GM23338 (cell line): ENCODE results near the gene RNF114. TPM values are rescaled to one million over a fixed set of nuclear protein-coding genes. Genes with fewer than 3 reads are reported as not detected.

Source experiments
- ATAC-seq: fragments of 200-7000 bp; cut with Tn5 transposase; 3 replicates; pipeline ENCODE4 v1.9.1; 2020
- DNase-seq: peaks from one replicate; pipeline ENCODE4 v3.0.0-alpha.2; 2015; ENCODE audit warnings: low spot score
- H2AFZ ChIP-seq: fragments of 200-600 bp; sonication (generic); 2 replicates; pipeline ENCODE4 v1.8.0; 2016; ENCODE audit warnings: antibody characterized with exemption, mild to moderate bottlenecking, moderate library complexity
- H3F3A ChIP-seq: fragments of 200-600 bp; sonication (generic); replicated peaks from 2 replicates; pipeline ENCODE4 v1.8.0; 2017; ENCODE audit warnings: antibody characterized with exemption, mixed run types, low read depth
- H3K27ac ChIP-seq: fragments of 200-600 bp; sonication (generic); 2 replicates; pipeline ENCODE4 v1.6.1; 2016; ENCODE audit warnings: low read depth
- H3K27me3 ChIP-seq: fragments of 200-600 bp; sonication (generic); 2 replicates; pipeline ENCODE4 v1.8.0; 2016; ENCODE audit warnings: mild to moderate bottlenecking, mixed run types, moderate library complexity; ENCODE audit not compliant: insufficient read depth
- H3K36me3 ChIP-seq: fragments of 200-600 bp; sonication (generic); 2 replicates; pipeline ENCODE4 v1.8.0; 2016; ENCODE audit warnings: mild to moderate bottlenecking; ENCODE audit not compliant: insufficient read depth
- H3K4me1 ChIP-seq: fragments of 200-600 bp; sonication (generic); 2 replicates; pipeline ENCODE4 v1.8.0; 2016; ENCODE audit warnings: mild to moderate bottlenecking, moderate library complexity; ENCODE audit not compliant: insufficient read depth
- H3K4me2 ChIP-seq: fragments of 200-600 bp; sonication (generic); 2 replicates; pipeline ENCODE4 v1.7.1; 2017; ENCODE audit warnings: mixed run types
- H3K4me3 ChIP-seq: fragments of 200-600 bp; sonication (generic); 2 replicates; pipeline ENCODE4 v1.6.1; 2016; ENCODE audit warnings: mixed run types
- H3K79me2 ChIP-seq: fragments of 200-600 bp; sonication (generic); replicated peaks from 2 replicates; pipeline ENCODE4 v1.8.0; 2017; ENCODE audit warnings: mild to moderate bottlenecking; ENCODE audit not compliant: insufficient read depth
- H3K9me2 ChIP-seq: fragments of 200-600 bp; sonication (generic); 2 replicates; pipeline ENCODE4 v1.8.0; 2017; ENCODE audit not compliant: insufficient read depth
- H4K20me1 ChIP-seq: fragments of 200-600 bp; sonication (generic); replicated peaks from 2 replicates; pipeline ENCODE4 v1.8.0; 2017; ENCODE audit warnings: mild to moderate bottlenecking; ENCODE audit not compliant: insufficient read depth
- H3K27ac Mint-ChIP-seq: 2 replicates; pipeline ENCODE4 v1.8.0; 2020; ENCODE audit warnings: inconsistent platforms, mild to moderate bottlenecking, moderate library complexity, mixed read lengths
- H3K27me3 Mint-ChIP-seq: 3 replicates; pipeline ENCODE4 v1.8.0; 2022; ENCODE audit warnings: low read depth, mild to moderate bottlenecking, moderate library complexity, mixed read lengths, inconsistent platforms; ENCODE audit not compliant: insufficient read depth, poor library complexity
- H3K36me3 Mint-ChIP-seq: 3 replicates; pipeline ENCODE4 v1.8.0; 2021; ENCODE audit warnings: low read depth, mild to moderate bottlenecking, inconsistent platforms, moderate library complexity, mixed read lengths
- H3K4me1 Mint-ChIP-seq: 3 replicates; pipeline ENCODE4 v1.8.0; 2020; ENCODE audit warnings: mild to moderate bottlenecking, inconsistent platforms, mixed read lengths
- H3K4me3 Mint-ChIP-seq: 3 replicates; pipeline ENCODE4 v1.8.0; 2021; ENCODE audit warnings: moderate library complexity, mild to moderate bottlenecking, inconsistent platforms, mixed read lengths
- H3K9me3 Mint-ChIP-seq: 3 replicates; pipeline ENCODE4 v1.8.0; 2020; ENCODE audit warnings: moderate library complexity, mild to moderate bottlenecking, inconsistent platforms, mixed read lengths
- CREB1 ChIP-seq: fragments of 250-450 bp; sonication (Bioruptor Pico); IDR thresholded peaks from 2 replicates; pipeline ENCODE4 v1.5.0; 2020; ENCODE audit warnings: low read depth, mild to moderate bottlenecking, moderate library complexity
- EZH2 ChIP-seq: fragments of 200-600 bp; sonication (generic); IDR thresholded peaks from one replicate; pipeline ENCODE4 v1.8.0; 2017; ENCODE audit warnings: antibody characterized with exemption, mild to moderate bottlenecking, low read depth; ENCODE audit not compliant: unreplicated experiment
- EZH2phosphoT487 ChIP-seq: fragments of 200-600 bp; sonication (generic); IDR thresholded peaks from one replicate; pipeline ENCODE4 v1.8.1; 2018; ENCODE audit warnings: antibody characterized with exemption; ENCODE audit not compliant: unreplicated experiment
- JUNB ChIP-seq: IDR thresholded peaks from one replicate; pipeline ENCODE4 v1.6.1; 2016; ENCODE audit warnings: antibody characterized with exemption; ENCODE audit not compliant: unreplicated experiment
- NANOG ChIP-seq: IDR thresholded peaks from 2 replicates; pipeline ENCODE4 v1.6.1; 2016; ENCODE audit warnings: antibody characterized with exemption, borderline replicate concordance
- POLR2AphosphoS5 ChIP-seq: IDR thresholded peaks from 2 replicates; pipeline ENCODE4 v1.6.1; 2016; ENCODE audit warnings: antibody characterized with exemption, low read depth
- STAT1 ChIP-seq: IDR thresholded peaks from one replicate; pipeline ENCODE4 v1.6.1; 2016; ENCODE audit warnings: antibody characterized with exemption; ENCODE audit not compliant: unreplicated experiment
- ZNF331 ChIP-seq: fragments of 250-450 bp; sonication (Bioruptor Pico); IDR thresholded peaks from 2 replicates; pipeline ENCODE4 v1.5.0; 2020; ENCODE audit warnings: low read depth, mild to moderate bottlenecking, moderate library complexity
- polyA plus RNA-seq: library from polyadenylated mRNA; unstranded; fragments of >200 nt; fragmentation: Nextera tagmentation; extraction: Ambion mirVana; gene quantifications from 2 replicates; pipeline ENCODE4 v1.2.1, GENCODE V29; 2016
- total RNA-seq: library from RNA; depleted of rRNA; stranded (reverse); fragments of >200 nt; shearing (Covaris generic); gene quantifications from 2 replicates; pipeline ENCODE4 v1.2.3, GENCODE V29; 2014
- TF ChIP-seq, protein P1 (sequence below): IDR thresholded peaks from one replicate; pipeline ENCODE4 v1.6.1; 2018; ENCODE audit warnings: antibody characterized with exemption; ENCODE audit not compliant: unreplicated experiment
- TF ChIP-seq, protein P2 (sequence below), 2 experiments: fragments of 200-600 bp in 1 of 2; sonication (generic) in 1 of 2; conservative IDR thresholded peaks; 2 replicates each; pipeline versions ENCODE4 v1.5.1 to v1.6.1; 2016 to 2017; ENCODE audit warnings: antibody characterized with exemption in 2 of 2, low read depth in 2 of 2, mild to moderate bottlenecking in 2 of 2, moderate library complexity in 1 of 2
- TF ChIP-seq, protein P3 (sequence below): IDR thresholded peaks from 2 replicates; pipeline ENCODE4 v1.6.1; 2016; ENCODE audit warnings: antibody characterized with exemption
- TF ChIP-seq, protein P4 (sequence below): fragments of 250-450 bp; sonication (Bioruptor Pico); IDR thresholded peaks from 2 replicates; pipeline ENCODE4 v1.5.0; 2020; ENCODE audit warnings: mild to moderate bottlenecking, moderate library complexity

RNF114 gene
- total and polyA plus RNA-seq, 2 experiments from 2014 or later = 155 to 279 TPM

DNA sequence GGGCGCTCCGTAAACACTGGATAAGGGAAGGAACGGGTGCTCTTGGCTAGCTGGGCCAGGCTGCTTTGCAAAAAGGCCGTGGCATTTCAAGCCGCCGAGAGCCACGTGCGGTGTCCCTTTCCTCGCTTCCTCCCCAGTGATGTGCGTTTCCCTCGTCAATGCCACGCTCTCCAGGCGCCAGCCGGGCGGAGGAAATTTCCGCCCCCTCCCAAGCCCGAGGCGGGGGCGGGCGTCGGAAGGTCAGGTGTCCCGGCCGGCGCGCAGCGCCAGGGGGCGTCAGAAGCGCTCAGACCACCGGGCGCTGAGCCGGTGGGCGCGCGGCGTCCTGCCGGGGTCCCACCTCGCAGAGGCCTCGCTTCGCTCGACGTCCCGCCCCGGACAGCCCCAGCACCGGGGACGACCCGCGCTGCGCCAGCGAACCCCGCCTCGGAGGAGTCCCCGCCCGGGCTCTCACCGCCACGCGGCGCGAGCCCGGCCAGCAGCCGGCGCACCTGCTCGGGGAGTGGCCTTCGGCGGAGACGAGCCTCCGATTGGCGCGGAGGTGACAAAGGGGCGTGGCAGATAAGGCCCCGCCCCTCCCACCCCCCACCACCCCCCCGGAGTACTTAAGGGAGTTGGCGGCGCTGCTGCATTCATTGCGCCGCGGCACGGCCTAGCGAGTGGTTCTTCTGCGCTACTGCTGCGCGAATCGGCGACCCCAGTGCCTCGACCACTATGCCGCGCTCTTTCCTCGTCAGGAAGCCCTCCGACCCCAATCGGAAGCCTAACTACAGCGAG is 46.3 kb downstream of the RNF114 start, which contains the start of gene SNAI1:
SNAI1 (plus strand) TSS at position 635 of the 777 bp plus-strand sequence; CDS start at position 715, 80 bp downstream.
- H3K27me3 ChIP-seq = peaks cover 41% of the 10 kb centered on the region
- H2AFZ ChIP-seq = peak within 1 kb of the TSS; percentile 97
- H3K36me3 ChIP-seq = no peaks in the 10 kb centered on the region
- H3K4me1 ChIP-seq = peaks cover 61% of the 10 kb centered on the region
- DNase-seq (peak; percentile 91), ATAC-seq (peak; percentile 65)
- H3K79me2 ChIP-seq = peaks cover 9% of the 10 kb centered on the region
- Mint-ChIP-seq H3K36me3 (peaks cover 21% of the 10 kb centered on the region), H3K4me1 (peaks cover 70% of the 10 kb centered on the region), H3K27ac (no peak within 1 kb of the TSS), H3K4me3 (peak within 1 kb of the TSS; percentile 86), H3K9me3 (peaks cover 3% of the 10 kb centered on the region; the same call in 1 of the 3 replicates), H3K27me3 (peaks cover 42% of the 10 kb centered on the region)
- peak within 1 kb of the TSS; percentile 90 for H3K4me3 ChIP-seq
- H3K27ac ChIP-seq = no peak within 1 kb of the TSS
- H3K4me2 ChIP-seq = peak within 1 kb of the TSS; percentile 99
- H3K9me2 ChIP-seq = no peaks in the 10 kb centered on the region
- TF ChIP-seq, protein P1, sequence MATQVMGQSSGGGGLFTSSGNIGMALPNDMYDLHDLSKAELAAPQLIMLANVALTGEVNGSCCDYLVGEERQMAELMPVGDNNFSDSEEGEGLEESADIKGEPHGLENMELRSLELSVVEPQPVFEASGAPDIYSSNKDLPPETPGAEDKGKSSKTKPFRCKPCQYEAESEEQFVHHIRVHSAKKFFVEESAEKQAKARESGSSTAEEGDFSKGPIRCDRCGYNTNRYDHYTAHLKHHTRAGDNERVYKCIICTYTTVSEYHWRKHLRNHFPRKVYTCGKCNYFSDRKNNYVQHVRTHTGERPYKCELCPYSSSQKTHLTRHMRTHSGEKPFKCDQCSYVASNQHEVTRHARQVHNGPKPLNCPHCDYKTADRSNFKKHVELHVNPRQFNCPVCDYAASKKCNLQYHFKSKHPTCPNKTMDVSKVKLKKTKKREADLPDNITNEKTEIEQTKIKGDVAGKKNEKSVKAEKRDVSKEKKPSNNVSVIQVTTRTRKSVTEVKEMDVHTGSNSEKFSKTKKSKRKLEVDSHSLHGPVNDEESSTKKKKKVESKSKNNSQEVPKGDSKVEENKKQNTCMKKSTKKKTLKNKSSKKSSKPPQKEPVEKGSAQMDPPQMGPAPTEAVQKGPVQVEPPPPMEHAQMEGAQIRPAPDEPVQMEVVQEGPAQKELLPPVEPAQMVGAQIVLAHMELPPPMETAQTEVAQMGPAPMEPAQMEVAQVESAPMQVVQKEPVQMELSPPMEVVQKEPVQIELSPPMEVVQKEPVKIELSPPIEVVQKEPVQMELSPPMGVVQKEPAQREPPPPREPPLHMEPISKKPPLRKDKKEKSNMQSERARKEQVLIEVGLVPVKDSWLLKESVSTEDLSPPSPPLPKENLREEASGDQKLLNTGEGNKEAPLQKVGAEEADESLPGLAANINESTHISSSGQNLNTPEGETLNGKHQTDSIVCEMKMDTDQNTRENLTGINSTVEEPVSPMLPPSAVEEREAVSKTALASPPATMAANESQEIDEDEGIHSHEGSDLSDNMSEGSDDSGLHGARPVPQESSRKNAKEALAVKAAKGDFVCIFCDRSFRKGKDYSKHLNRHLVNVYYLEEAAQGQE = no peak
- TF ChIP-seq JUNB (no peak), CREB1 (peak; percentile 32; the same call in 1 of the 2 replicates), NANOG (no peak), EZH2phosphoT487 (no peak), ZNF331 (CRISPR knock-in tag) (no peak), POLR2AphosphoS5 (peak; percentile 98), STAT1 (no peak), EZH2 (no peak)
- TF ChIP-seq, protein P2, sequence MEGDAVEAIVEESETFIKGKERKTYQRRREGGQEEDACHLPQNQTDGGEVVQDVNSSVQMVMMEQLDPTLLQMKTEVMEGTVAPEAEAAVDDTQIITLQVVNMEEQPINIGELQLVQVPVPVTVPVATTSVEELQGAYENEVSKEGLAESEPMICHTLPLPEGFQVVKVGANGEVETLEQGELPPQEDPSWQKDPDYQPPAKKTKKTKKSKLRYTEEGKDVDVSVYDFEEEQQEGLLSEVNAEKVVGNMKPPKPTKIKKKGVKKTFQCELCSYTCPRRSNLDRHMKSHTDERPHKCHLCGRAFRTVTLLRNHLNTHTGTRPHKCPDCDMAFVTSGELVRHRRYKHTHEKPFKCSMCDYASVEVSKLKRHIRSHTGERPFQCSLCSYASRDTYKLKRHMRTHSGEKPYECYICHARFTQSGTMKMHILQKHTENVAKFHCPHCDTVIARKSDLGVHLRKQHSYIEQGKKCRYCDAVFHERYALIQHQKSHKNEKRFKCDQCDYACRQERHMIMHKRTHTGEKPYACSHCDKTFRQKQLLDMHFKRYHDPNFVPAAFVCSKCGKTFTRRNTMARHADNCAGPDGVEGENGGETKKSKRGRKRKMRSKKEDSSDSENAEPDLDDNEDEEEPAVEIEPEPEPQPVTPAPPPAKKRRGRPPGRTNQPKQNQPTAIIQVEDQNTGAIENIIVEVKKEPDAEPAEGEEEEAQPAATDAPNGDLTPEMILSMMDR (conservative IDR thresholded peaks at IDR 0.05; ENCODE audit: low read depth in 2 of 2) = peak; percentile 42 to 51; a peak in 3 of 4 replicates
- TF ChIP-seq, protein P3, sequence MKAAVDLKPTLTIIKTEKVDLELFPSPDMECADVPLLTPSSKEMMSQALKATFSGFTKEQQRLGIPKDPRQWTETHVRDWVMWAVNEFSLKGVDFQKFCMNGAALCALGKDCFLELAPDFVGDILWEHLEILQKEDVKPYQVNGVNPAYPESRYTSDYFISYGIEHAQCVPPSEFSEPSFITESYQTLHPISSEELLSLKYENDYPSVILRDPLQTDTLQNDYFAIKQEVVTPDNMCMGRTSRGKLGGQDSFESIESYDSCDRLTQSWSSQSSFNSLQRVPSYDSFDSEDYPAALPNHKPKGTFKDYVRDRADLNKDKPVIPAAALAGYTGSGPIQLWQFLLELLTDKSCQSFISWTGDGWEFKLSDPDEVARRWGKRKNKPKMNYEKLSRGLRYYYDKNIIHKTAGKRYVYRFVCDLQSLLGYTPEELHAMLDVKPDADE = no peak
- TF ChIP-seq, protein P4, sequence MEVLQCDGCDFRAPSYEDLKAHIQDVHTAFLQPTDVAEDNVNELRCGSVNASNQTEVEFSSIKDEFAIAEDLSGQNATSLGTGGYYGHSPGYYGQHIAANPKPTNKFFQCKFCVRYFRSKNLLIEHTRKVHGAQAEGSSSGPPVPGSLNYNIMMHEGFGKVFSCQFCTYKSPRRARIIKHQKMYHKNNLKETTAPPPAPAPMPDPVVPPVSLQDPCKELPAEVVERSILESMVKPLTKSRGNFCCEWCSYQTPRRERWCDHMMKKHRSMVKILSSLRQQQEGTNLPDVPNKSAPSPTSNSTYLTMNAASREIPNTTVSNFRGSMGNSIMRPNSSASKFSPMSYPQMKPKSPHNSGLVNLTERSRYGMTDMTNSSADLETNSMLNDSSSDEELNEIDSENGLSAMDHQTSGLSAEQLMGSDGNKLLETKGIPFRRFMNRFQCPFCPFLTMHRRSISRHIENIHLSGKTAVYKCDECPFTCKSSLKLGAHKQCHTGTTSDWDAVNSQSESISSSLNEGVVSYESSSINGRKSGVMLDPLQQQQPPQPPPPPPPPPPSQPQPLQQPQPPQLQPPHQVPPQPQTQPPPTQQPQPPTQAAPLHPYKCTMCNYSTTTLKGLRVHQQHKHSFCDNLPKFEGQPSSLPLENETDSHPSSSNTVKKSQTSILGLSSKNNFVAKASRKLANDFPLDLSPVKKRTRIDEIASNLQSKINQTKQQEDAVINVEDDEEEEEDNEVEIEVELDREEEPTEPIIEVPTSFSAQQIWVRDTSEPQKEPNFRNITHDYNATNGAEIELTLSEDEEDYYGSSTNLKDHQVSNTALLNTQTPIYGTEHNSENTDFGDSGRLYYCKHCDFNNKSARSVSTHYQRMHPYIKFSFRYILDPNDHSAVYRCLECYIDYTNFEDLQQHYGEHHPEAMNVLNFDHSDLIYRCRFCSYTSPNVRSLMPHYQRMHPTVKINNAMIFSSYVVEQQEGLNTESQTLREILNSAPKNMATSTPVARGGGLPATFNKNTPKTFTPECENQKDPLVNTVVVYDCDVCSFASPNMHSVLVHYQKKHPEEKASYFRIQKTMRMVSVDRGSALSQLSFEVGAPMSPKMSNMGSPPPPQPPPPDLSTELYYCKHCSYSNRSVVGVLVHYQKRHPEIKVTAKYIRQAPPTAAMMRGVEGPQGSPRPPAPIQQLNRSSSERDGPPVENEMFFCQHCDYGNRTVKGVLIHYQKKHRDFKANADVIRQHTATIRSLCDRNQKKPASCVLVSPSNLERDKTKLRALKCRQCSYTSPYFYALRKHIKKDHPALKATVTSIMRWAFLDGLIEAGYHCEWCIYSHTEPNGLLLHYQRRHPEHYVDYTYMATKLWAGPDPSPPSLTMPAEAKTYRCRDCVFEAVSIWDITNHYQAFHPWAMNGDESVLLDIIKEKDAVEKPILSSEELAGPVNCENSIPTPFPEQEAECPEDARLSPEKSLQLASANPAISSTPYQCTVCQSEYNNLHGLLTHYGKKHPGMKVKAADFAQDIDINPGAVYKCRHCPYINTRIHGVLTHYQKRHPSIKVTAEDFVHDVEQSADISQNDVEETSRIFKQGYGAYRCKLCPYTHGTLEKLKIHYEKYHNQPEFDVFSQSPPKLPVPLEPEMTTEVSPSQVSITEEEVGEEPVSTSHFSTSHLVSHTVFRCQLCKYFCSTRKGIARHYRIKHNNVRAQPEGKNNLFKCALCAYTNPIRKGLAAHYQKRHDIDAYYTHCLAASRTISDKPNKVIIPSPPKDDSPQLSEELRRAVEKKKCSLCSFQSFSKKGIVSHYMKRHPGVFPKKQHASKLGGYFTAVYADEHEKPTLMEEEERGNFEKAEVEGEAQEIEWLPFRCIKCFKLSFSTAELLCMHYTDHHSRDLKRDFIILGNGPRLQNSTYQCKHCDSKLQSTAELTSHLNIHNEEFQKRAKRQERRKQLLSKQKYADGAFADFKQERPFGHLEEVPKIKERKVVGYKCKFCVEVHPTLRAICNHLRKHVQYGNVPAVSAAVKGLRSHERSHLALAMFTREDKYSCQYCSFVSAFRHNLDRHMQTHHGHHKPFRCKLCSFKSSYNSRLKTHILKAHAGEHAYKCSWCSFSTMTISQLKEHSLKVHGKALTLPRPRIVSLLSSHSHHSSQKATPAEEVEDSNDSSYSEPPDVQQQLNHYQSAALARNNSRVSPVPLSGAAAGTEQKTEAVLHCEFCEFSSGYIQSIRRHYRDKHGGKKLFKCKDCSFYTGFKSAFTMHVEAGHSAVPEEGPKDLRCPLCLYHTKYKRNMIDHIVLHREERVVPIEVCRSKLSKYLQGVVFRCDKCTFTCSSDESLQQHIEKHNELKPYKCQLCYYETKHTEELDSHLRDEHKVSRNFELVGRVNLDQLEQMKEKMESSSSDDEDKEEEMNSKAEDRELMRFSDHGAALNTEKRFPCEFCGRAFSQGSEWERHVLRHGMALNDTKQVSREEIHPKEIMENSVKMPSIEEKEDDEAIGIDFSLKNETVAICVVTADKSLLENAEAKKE = no peak
- H4K20me1 ChIP-seq = peaks cover 7% of the 10 kb centered on the region; the same call in 1 of the 2 replicates
- 0 out of 2 replicates have a peak, but pooled peaks cover 14% of the 10 kb centered on the region for H3F3A ChIP-seq
